Type B pancreatic cell (in vitro differentiated cells): Measurements from ENCODE around the gene B3GALT4. TPM values are rescaled to one million over a fixed set of nuclear protein-coding genes. Genes with fewer than 3 reads are reported as not detected.
"Not testable (repeated sequence)": the region's sequence is repeated elsewhere in the genome, so short reads cannot be mapped to it uniquely, and the experiment has no call there.

Experiments used
- DNase-seq: peaks from one replicate; pipeline ENCODE4 v3.0.0; 2021; ENCODE audit warnings: mixed read lengths; ENCODE audit not compliant: unreplicated experiment; ENCODE audit errors: extremely low spot score
- H3K27ac Mint-ChIP-seq: 2 replicates; pipeline ENCODE4 v1.8.0; 2021; ENCODE audit warnings: mild to moderate bottlenecking, mixed read lengths
- H3K27me3 Mint-ChIP-seq: 2 replicates; pipeline ENCODE4 v1.8.0; 2021; ENCODE audit warnings: mixed read lengths
- H3K36me3 Mint-ChIP-seq: 2 replicates; pipeline ENCODE4 v1.8.0; 2021; ENCODE audit warnings: mixed read lengths
- H3K4me1 Mint-ChIP-seq: one replicate; pipeline ENCODE4 v1.8.0; 2021; ENCODE audit warnings: mixed read lengths; ENCODE audit not compliant: unreplicated experiment
- H3K4me3 Mint-ChIP-seq: 2 replicates; pipeline ENCODE4 v1.8.0; 2021; ENCODE audit warnings: mild to moderate bottlenecking, mixed read lengths
- H3K9me3 Mint-ChIP-seq: 2 replicates; pipeline ENCODE4 v1.8.0; 2021; ENCODE audit warnings: mixed read lengths
- total RNA-seq: library from RNA; stranded (reverse); gene quantifications from 2 replicates; pipeline ENCODE4 v1.2.1, GENCODE V29; 2021; ENCODE audit warnings: low replicate concordance
- TF ChIP-seq, protein P1 (sequence below): fragments of 200-600 bp; sonication (generic); conservative IDR thresholded peaks from 2 replicates; pipeline ENCODE4 v1.5.0; 2021; ENCODE audit warnings: antibody characterized with exemption, mild to moderate bottlenecking

Gene B3GALT4
- total RNA-seq, 1 donor from 2014 or later, result 10.1 TPM

- TF ChIP-seq, protein P1, sequence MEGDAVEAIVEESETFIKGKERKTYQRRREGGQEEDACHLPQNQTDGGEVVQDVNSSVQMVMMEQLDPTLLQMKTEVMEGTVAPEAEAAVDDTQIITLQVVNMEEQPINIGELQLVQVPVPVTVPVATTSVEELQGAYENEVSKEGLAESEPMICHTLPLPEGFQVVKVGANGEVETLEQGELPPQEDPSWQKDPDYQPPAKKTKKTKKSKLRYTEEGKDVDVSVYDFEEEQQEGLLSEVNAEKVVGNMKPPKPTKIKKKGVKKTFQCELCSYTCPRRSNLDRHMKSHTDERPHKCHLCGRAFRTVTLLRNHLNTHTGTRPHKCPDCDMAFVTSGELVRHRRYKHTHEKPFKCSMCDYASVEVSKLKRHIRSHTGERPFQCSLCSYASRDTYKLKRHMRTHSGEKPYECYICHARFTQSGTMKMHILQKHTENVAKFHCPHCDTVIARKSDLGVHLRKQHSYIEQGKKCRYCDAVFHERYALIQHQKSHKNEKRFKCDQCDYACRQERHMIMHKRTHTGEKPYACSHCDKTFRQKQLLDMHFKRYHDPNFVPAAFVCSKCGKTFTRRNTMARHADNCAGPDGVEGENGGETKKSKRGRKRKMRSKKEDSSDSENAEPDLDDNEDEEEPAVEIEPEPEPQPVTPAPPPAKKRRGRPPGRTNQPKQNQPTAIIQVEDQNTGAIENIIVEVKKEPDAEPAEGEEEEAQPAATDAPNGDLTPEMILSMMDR, result no peak
- no peaks in the 10 kb centered on the region for H3K4me1 Mint-ChIP-seq
- peaks cover 18% of the 10 kb centered on the region for H3K36me3 Mint-ChIP-seq
- no peaks in the 10 kb centered on the region for H3K27me3 Mint-ChIP-seq
- DNase-seq, result no peak
- no peaks in the 10 kb centered on the region for H3K9me3 Mint-ChIP-seq
- H3K4me3 Mint-ChIP-seq, result no peak overlapping the region
- H3K27ac Mint-ChIP-seq, result no peak overlapping the region
These were observed 17.9 kb upstream of the B3GALT4 start for GRCh38 chr6:33259032-33259431.

DNA sequence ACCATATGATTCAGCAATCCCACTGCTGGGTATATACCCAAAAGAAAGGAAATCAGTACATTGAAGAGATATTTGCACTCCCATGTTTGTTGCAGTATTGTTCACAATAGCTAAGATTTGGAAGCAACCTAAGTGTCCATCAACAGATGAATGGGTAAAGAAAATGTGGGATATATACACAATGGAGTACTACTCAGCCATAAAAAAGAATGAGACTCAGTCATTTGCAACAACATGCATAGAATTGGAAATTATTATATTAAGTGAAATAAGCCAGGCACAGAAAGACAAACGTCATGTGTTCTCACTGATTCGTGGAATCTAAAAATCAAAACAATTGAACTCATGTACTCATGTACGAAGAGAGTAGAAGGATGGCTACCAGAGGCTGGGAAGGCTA is 14.4 kb upstream of the B3GALT4 start:
- H3K4me3 Mint-ChIP-seq, H3K4me1 Mint-ChIP-seq, H3K9me3 Mint-ChIP-seq, H3K27ac Mint-ChIP-seq, H3K27me3 Mint-ChIP-seq, DNase-seq: not testable (repeated sequence)
- H3K36me3 Mint-ChIP-seq, result peaks cover 21% of the 10 kb centered on the region

DNA sequence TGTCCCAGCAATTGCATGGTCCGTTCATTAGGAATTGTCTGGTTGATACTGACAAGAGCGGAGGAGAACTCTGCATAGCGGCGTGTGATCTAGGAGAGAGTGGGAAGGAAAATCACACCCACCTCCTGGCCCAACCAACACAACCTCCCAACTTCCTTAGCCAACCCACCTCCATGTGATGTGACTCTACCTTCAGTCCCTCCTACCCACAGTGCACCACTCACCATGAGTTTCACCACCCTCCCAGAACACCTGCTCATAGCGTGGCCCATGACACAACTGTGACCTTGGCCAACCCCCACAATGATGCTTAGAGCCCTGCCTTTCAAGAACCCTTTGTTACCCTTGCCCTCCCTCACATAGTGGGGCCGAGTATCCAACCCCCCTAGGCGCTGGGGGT is 12.9 kb upstream of the B3GALT4 start:
- H3K27ac Mint-ChIP-seq, result no peak overlapping the region
- no peak overlapping the region for H3K4me3 Mint-ChIP-seq
- DNase-seq, result no peak
- no peaks in the 10 kb centered on the region for H3K9me3 Mint-ChIP-seq
- TF ChIP-seq, protein P1, result no peak
- peaks cover 26% of the 10 kb centered on the region for H3K36me3 Mint-ChIP-seq
- no peaks in the 10 kb centered on the region for H3K27me3 Mint-ChIP-seq
- no peaks in the 10 kb centered on the region for H3K4me1 Mint-ChIP-seq

GRCh38 chr6:33271117-33271467 is 5.8 kb upstream of the B3GALT4 start:
- peaks cover 38% of the 10 kb centered on the region for H3K36me3 Mint-ChIP-seq

GRCh38 chr6:33271468-33272274 is 5.3 kb upstream of the B3GALT4 start, which contains the start of the genes RPS18 and VPS52:
RPS18 (plus strand) TSS chr6:33272075; CDS start chr6:33272120, 45 bp downstream.
VPS52 (minus strand) TSS chr6:33271876; CDS start chr6:33271675, 201 bp downstream.
- Mint-ChIP-seq H3K36me3 (peaks cover 39% of the 10 kb centered on the region), H3K27ac (peak within 1 kb of the TSS; percentile 100), H3K27me3 (no peaks in the 10 kb centered on the region), H3K4me3 (peak within 1 kb of the TSS; percentile 98), H3K4me1 (peaks cover 45% of the 10 kb centered on the region), H3K9me3 (no peaks in the 10 kb centered on the region)
- TF ChIP-seq, protein P1, result no peak
- DNase-seq, result peak; percentile 87

More at GRCh38 chr6:33271117-33271467, 5.8 kb upstream of the B3GALT4 start:
- Mint-ChIP-seq H3K27me3 (no peaks in the 10 kb centered on the region), H3K9me3 (no peaks in the 10 kb centered on the region), H3K4me3 (peak overlapping the region; percentile 98), H3K27ac (peak overlapping the region; percentile 100), H3K4me1 (peaks cover 40% of the 10 kb centered on the region)
- TF ChIP-seq, protein P1, result peak; percentile 41
- DNase-seq, result no peak
